IPS-18a (cell line): ENCODE results near the gene FSIP1.
A peak's percentile ranks its signal among the peaks of the same experiment; 100 is the strongest.

Experiments
- H3K27ac ChIP-seq: one replicate; pipeline ENCODE4 v1.5.1; 2013; ENCODE audit warnings: low read length
- H3K27me3 ChIP-seq: one replicate; pipeline ENCODE4 v1.6.1; 2013; ENCODE audit warnings: mild to moderate bottlenecking, low read length; ENCODE audit not compliant: control insufficient read depth, insufficient read depth
- H3K36me3 ChIP-seq: one replicate; pipeline ENCODE4 v1.6.1; 2013; ENCODE audit warnings: low read depth, low read length; ENCODE audit not compliant: control insufficient read depth
- H3K4me1 ChIP-seq: one replicate; pipeline ENCODE4 v1.6.1; 2013; ENCODE audit warnings: low read depth, low read length; ENCODE audit not compliant: control insufficient read depth
- H3K4me3 ChIP-seq: one replicate; pipeline ENCODE4 v1.5.1; 2013; ENCODE audit warnings: low read length
- H3K9ac ChIP-seq: one replicate; pipeline ENCODE4 v1.6.1; 2013; ENCODE audit warnings: mild to moderate bottlenecking, low read length, moderate library complexity
- H3K9me3 ChIP-seq: one replicate; pipeline ENCODE4 v1.6.1; 2013; ENCODE audit warnings: low read depth, low read length; ENCODE audit not compliant: control insufficient read depth

The FSIP1 gene

GRCh38 chr15:39714251-39714650, 68.4 kb downstream of the FSIP1 start:
- H3K4me1 ChIP-seq = no peaks in the 10 kb centered on the region
- no peaks in the 10 kb centered on the region for H3K36me3 ChIP-seq
- H3K9ac ChIP-seq = no peak overlapping the region
- H3K9me3 ChIP-seq = no peaks in the 10 kb centered on the region
- no peaks in the 10 kb centered on the region for H3K27me3 ChIP-seq
- no peak overlapping the region for H3K27ac ChIP-seq
- no peak overlapping the region for H3K4me3 ChIP-seq

GRCh38 chr15:39713846-39714245, 68.8 kb downstream of the FSIP1 start:
- Histone ChIP-seq H3K27me3 (no peaks in the 10 kb centered on the region), H3K9ac (no peak overlapping the region), H3K27ac (no peak overlapping the region), H3K9me3 (no peaks in the 10 kb centered on the region), H3K4me1 (no peaks in the 10 kb centered on the region), H3K36me3 (no peaks in the 10 kb centered on the region), H3K4me3 (no peak overlapping the region)

DNA sequence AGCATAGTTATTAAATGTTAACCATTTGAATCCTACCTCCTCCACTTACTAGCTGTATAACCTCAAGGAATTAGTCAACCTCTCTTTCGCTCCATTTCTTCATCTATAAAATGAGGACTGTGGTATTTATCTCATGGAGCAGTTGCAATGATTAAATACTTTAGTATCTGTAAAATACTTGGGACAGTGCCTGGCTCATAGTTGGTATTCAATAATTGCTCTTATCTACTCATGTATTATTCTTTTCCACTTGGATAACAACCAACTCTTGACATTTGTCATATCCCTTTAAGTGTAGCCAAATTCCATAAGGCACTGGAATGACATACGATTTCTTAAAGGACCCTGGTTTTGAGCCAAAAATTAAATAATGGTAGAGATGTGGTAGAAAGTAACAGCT, 72.0 kb downstream of the FSIP1 start:
- no peaks in the 10 kb centered on the region for H3K27me3 ChIP-seq
- H3K27ac ChIP-seq = no peak overlapping the region
- H3K9ac ChIP-seq = no peak overlapping the region
- no peak overlapping the region for H3K4me3 ChIP-seq
- no peaks in the 10 kb centered on the region for H3K9me3 ChIP-seq
- H3K36me3 ChIP-seq = no peaks in the 10 kb centered on the region
- no peaks in the 10 kb centered on the region for H3K4me1 ChIP-seq

DNA sequence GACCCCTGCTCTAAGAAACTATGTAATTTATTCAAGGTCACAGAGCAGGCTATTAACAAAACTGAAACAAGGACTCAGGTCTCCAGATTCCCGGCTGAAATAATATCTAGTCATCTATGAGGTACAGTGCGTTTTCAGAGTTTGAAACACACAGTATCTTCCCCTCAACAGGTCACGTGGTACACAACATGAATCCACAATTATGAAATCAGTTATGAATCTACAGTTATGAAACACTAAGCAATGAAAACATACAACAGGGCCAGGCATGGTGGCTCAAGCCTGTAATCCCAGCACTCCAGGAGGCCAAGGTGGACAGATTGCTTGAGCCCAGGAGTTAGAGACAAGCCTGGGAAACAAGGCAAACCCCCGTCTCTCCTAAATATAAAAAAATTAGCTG, 72.7 kb downstream of the FSIP1 start:
- Histone ChIP-seq H3K4me1 (peaks cover 2% of the 10 kb centered on the region), H3K27ac (no peak overlapping the region), H3K27me3 (no peaks in the 10 kb centered on the region), H3K4me3 (no peak overlapping the region), H3K9ac (no peak overlapping the region), H3K9me3 (no peaks in the 10 kb centered on the region), H3K36me3 (no peaks in the 10 kb centered on the region)

DNA sequence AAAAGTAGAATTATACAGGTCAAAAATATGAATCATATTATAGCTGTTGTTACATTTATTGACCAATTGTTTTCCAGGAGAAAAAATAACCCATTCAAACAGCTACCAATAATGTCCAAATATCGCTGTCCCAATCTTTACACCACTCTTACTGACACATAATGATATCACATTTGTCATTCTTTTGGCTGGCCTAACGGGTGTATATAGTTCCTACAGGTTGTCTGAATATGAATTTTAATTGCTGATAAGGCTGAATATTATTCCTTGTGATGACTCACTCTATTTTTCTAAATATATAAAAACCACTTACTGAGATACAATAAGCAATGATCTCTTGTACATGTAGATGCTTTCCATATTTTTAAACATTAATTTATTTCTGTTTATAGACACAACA, 76.4 kb downstream of the FSIP1 start:
- no peaks in the 10 kb centered on the region for H3K9me3 ChIP-seq
- H3K27me3 ChIP-seq = no peaks in the 10 kb centered on the region
- no peaks in the 10 kb centered on the region for H3K36me3 ChIP-seq
- H3K27ac ChIP-seq = no peak overlapping the region
- H3K4me1 ChIP-seq = peaks cover 10% of the 10 kb centered on the region
- no peak overlapping the region for H3K9ac ChIP-seq
- H3K4me3 ChIP-seq = no peak overlapping the region

DNA sequence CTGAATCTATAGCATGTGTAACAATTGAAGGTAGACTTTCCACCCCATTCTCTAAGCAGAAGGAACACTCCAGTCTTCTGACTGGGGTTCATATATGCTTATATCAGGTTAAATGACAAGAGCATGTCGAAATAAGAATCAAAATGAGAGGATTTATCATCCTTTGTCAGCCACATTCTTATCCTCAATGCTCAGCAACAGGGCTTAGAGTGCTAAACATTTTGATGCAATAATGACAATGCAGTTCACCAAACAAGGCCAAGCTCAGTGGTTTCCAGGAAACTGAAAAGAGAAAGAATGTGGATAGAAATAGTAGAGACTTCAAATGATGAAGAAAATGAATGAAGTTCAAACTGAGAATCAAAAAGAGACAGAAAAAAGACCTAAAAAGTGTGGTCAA, 78.0 kb downstream of the FSIP1 start:
- Histone ChIP-seq H3K36me3 (no peaks in the 10 kb centered on the region), H3K4me1 (peaks cover 10% of the 10 kb centered on the region), H3K4me3 (no peak overlapping the region), H3K9ac (peak overlapping the region; percentile 9), H3K9me3 (no peaks in the 10 kb centered on the region), H3K27ac (peak overlapping the region; percentile 15), H3K27me3 (no peaks in the 10 kb centered on the region)

DNA sequence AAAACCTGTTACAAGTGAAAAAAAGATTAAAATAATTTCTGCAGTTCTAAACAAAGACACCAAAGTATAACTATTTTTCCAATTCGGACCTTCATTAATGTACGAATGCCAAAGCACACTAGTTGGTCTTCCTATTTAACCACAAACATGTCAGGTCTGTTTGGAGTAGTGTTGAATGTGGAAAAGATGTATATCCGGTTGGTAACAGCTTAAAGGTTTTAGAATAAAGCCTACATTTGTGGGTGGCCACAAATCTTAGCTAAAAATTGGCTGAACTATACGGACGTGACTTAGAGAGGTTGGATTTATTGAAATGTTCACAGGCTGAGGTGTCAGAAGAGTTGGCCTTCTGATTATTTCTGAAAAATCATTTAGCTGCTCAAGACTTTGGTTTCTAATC, 78.4 kb downstream of the FSIP1 start:
- peak overlapping the region; percentile 15 for H3K27ac ChIP-seq
- H3K9me3 ChIP-seq = no peaks in the 10 kb centered on the region
- no peaks in the 10 kb centered on the region for H3K36me3 ChIP-seq
- H3K9ac ChIP-seq = peak overlapping the region; percentile 9
- peaks cover 10% of the 10 kb centered on the region for H3K4me1 ChIP-seq
- no peaks in the 10 kb centered on the region for H3K27me3 ChIP-seq
- H3K4me3 ChIP-seq = no peak overlapping the region

DNA sequence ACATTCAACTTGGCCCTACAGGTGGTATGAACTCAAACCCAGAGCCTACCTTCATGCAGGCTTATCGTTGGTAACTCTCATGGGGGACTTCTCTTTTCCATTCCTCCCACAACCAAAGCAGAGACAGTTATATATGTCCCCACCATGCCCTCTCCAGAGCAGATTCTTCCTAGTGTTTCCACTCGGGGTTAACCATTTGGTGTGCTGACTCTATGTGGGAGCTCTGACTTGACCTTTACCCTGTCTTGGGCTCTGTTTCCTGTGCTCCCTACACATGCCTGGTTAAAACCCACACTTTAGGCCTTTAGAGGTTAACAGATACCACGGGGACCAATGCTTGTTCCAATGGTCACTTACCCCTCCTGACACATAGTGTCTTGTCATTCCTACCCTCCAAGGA, 80.7 kb downstream of the FSIP1 start:
- Histone ChIP-seq H3K4me1 (peaks cover 10% of the 10 kb centered on the region), H3K9ac (no peak overlapping the region), H3K9me3 (no peaks in the 10 kb centered on the region), H3K27ac (no peak overlapping the region), H3K36me3 (no peaks in the 10 kb centered on the region), H3K27me3 (no peaks in the 10 kb centered on the region), H3K4me3 (no peak overlapping the region)

GRCh38 chr15:39700375-39700700, 82.3 kb downstream of the FSIP1 start:
- peaks cover 10% of the 10 kb centered on the region for H3K4me1 ChIP-seq
- no peaks in the 10 kb centered on the region for H3K9me3 ChIP-seq
- H3K27ac ChIP-seq = no peak overlapping the region
- no peak overlapping the region for H3K4me3 ChIP-seq
- H3K9ac ChIP-seq = no peak overlapping the region
- H3K27me3 ChIP-seq = no peaks in the 10 kb centered on the region
- H3K36me3 ChIP-seq = no peaks in the 10 kb centered on the region

GRCh38 chr15:39699516-39700374, 82.9 kb downstream of the FSIP1 start:
- no peaks in the 10 kb centered on the region for H3K27me3 ChIP-seq
- no peaks in the 10 kb centered on the region for H3K36me3 ChIP-seq
- H3K4me3 ChIP-seq = no peak overlapping the region
- H3K4me1 ChIP-seq = peaks cover 7% of the 10 kb centered on the region
- no peak overlapping the region for H3K27ac ChIP-seq
- H3K9ac ChIP-seq = no peak overlapping the region
- H3K9me3 ChIP-seq = no peaks in the 10 kb centered on the region

- Histone ChIP-seq H3K4me1 (no peaks in the 10 kb centered on the region), H3K9me3 (no peaks in the 10 kb centered on the region), H3K27ac (no peak overlapping the region), H3K9ac (no peak overlapping the region), H3K36me3 (no peaks in the 10 kb centered on the region), H3K27me3 (no peaks in the 10 kb centered on the region), H3K4me3 (no peak overlapping the region)
Measured at GRCh38 chr15:39698444-39699390, 83.9 kb downstream of the FSIP1 start.
